OCI-LY7 (cell line): Measurements from ENCODE around the gene COL15A1.

Experiments used
- EZH2phosphoT487 ChIP-seq: fragments of 200-600 bp; sonication (generic); IDR thresholded peaks from 2 replicates; pipeline ENCODE4 v1.6.1; 2018; ENCODE audit warnings: low read depth, borderline replicate concordance, mild to moderate bottlenecking, mixed run types, antibody characterized with exemption, low read length, moderate library complexity, mixed read lengths
- TF ChIP-seq, protein P1 (sequence below): fragments of 200-600 bp; sonication (generic); conservative IDR thresholded peaks from 2 replicates; pipeline ENCODE4 v1.5.1; 2014; ENCODE audit warnings: mild to moderate bottlenecking, antibody characterized with exemption, low read length, moderate library complexity, mixed read lengths

DNA sequence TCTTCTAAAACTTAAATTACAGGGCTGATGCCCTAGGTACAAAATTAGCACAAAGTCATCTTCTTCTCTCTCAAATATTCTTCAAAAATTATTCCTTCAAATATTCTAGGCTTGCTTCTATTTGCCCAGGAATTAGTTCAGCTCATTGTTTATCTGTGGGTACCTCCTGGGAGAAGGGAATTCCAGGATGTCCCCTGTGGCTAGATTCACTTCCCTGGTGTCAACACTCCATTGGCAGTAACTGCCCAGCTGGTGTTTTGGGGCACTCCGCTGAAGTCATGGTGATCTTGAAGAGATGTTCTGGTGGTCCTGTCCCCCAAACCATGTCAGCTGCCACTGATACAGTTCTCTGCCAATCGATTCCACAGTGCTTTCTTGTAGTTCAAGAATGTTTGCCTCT is 135.0 kb downstream of the COL15A1 start:
- TF ChIP-seq, protein P1, sequence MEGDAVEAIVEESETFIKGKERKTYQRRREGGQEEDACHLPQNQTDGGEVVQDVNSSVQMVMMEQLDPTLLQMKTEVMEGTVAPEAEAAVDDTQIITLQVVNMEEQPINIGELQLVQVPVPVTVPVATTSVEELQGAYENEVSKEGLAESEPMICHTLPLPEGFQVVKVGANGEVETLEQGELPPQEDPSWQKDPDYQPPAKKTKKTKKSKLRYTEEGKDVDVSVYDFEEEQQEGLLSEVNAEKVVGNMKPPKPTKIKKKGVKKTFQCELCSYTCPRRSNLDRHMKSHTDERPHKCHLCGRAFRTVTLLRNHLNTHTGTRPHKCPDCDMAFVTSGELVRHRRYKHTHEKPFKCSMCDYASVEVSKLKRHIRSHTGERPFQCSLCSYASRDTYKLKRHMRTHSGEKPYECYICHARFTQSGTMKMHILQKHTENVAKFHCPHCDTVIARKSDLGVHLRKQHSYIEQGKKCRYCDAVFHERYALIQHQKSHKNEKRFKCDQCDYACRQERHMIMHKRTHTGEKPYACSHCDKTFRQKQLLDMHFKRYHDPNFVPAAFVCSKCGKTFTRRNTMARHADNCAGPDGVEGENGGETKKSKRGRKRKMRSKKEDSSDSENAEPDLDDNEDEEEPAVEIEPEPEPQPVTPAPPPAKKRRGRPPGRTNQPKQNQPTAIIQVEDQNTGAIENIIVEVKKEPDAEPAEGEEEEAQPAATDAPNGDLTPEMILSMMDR: no peak
- no peak for TF ChIP-seq EZH2phosphoT487
